ENCODE data around the gene DMXL2.

Gene DMXL2

DNA sequence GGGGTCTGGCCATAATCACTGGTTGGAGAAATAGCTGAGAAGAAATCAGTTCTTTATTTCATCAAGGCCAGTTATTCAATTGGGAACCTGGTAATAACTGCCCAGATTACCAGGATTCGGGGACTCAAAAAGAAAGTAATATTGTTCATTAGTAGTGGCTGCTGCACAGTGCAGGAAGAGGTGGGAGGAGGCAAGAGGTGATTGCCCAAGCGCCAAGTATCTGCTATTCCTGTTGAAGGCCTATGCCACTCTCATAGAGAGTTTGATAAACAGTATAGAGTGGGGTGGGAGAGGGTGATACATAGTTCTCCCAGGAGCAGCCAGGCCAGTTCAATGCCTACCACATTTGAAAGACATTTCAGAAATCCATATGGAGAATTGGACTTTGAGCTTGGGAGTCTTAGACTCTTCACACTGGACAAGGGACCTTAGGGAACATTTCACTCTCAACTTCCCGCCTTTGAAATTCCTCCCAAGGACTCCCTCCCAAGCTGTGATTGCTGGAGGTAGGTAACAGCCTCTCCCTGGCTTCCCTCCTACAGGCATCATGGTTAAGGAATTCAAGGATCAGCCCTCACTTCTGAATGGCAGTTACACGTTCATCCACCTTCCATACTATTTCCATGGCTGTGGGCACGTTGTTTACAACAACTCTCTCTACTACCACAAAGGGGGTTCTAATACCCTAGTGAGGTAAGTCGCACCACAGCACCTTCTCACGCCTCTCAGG, 221.4 kb downstream of the DMXL2 start:
- Mint-ChIP-seq H3K27ac (no peak overlapping the region), H3K36me3 (no peaks in the 10 kb centered on the region), H3K4me3 (no peak overlapping the region), H3K4me1 (peaks cover 11% of the 10 kb centered on the region), H3K9me3 (no peaks in the 10 kb centered on the region)
- ATAC-seq (no peak), DNase-seq (ENCODE audit: low spot score in 2 of 2) (peak in 1 of 2 donors; percentile 20)

DNA sequence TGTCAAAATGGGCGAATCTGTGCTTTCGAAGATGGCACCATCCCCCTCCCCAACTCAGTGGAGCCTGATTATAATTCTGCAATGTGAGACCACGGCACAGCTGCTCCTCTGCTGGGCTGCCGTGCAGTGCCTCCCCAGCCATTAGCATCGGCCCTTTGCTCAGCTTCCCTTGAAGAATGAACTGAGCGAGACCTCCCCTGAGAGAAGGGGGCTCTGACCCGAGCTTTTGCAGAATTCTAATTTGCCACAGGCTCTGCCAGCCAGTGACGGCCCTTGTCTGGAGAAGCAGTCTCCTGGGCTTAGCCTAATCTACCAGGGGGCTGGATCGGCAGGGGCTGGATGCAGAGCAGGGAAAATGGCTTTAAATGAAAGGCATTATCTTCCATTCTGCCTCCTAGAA, 223.9 kb downstream of the DMXL2 start:
- H3K4me3 Mint-ChIP-seq: no peak overlapping the region
- no peak for ATAC-seq
- no peak for DNase-seq (ENCODE audit: low spot score in 2 of 2)
- no peaks in the 10 kb centered on the region for H3K36me3 Mint-ChIP-seq
- H3K27ac Mint-ChIP-seq: no peak overlapping the region
- H3K9me3 Mint-ChIP-seq: no peaks in the 10 kb centered on the region
- peaks cover 11% of the 10 kb centered on the region for H3K4me1 Mint-ChIP-seq

Measured in stimulated activated effector memory CD8-positive, alpha-beta T cell treated with anti-CD3 and anti-CD28 coated beads, Interleukin-12 subunit alpha, Interleukin-12 subunit beta, amount 100 ng/mL, for 72 hours (primary cell).